ENCODE results near the gene NDUFA7.
"Not testable (repeated sequence)": the region's sequence is repeated elsewhere in the genome, so short reads cannot be mapped to it uniquely, and the experiment has no call there.

NDUFA7 gene

GRCh38 chr19:8318835-8319234 is 2.3 kb downstream of the NDUFA7 start:
- not testable (repeated sequence) for DNase-seq

DNA sequence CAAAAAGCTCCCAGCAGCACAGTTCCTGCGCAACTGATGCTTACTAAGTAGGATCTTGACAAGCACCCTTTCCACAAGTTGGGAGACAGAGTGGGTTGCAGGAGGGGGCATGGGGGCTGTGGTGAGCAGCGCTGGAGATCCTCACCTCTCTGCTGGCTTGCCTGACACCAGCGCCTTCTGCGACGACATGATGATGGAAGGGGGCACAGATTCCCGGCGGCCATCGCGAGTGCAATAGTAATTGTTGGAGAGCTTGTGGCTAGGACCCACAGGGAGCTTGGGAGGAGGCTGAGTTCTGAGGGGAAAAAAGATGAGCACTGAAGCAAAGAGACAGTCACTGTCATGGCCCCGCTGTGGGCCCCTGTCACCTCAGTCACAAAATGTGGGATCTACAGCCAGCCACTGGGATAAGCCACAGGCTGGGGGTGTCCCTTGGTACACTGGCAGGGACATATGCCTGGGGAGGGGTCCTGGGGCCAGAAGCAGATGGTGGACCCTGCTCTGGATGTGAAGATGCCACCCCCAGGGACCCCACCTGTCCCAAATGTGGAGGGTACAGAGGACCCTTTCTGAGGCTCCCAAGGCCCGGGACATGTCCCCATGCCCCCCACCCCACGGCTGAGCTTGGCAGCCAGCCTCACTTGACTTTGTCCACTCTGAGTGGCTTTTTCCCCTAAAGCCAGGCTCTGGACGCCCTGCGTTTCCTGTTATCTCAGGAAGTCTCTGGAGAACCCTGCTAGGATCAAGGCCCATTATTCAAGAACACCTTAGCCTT is 4.6 kb downstream of the NDUFA7 start:
- DNase-seq, result no peak

GRCh38 chr19:8314981-8315640 is 6.1 kb downstream of the NDUFA7 start:
- not testable (repeated sequence) for DNase-seq

DNA sequence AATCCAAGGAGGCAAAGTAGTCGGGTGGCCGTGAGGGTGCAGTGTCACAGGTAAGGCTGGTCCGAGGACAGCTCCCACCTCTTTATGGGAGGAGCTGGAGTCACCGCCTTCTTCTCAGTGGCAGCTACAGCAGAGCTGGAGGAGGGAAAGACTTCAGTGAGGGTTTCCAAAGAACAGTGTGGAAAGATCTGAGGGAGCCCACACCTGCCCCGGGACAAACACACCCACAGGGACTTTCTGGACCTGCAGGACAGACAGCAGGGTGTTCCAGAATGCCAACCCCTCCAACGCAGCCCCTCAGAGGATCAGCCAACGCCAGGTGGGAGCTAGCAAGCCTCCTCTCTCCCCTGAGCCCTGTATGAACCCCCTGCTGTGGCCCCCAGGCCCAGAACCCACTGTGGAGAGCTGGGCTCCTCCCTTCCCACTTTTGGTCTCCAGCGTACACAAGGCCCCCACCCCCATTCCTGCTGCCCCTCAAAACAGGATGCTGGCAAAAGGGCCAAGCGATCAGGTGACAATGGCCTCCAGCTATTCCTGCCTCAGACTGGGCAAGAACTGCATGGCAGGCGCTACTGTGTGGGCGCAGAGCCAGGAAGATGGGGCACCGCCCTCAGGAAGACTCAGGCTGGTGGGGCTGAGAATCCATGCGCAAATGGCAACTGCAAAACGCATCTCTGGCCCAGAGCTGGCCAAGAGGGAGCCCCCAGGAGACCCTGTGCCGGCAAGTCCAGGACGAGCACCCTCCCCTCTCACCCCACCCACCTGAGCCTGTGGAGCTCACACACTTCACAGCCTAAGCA is 9.5 kb downstream of the NDUFA7 start:
- no peak for DNase-seq

DNA sequence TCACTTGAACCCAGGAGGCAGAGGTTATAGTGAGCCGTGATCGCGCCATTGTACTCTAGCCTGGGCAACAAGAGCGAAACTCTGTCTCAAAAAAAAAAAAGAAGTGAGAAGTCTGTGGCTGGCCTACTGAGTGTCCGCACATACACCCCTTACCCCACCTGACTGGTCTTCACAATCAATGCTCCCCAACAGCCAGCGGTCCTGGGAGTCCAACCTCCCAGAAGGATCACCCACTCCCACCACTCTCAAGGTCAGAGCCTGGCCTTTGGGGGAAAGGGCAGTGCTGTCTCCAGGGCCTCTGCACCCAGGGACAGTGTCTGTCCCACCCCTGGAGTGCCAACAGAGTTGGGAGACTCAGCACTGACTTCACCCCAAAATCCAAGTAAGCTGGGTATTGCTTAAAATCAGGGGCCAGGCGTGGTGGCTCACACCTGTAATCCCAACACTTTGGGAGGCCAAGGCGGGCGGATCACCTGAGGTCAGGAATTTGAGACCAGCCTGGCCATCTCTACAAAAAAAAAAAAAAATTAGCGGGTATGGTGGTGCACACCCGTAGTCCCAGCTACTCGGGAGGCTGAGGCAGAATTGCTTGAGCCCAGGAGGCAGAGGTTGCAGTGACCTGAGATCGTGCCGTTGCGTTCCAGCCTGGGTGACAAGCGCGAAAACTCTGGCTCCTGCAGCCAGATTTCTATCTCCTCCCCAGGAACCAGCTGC is 10.7 kb downstream of the NDUFA7 start:
- DNase-seq, result no peak

DNA sequence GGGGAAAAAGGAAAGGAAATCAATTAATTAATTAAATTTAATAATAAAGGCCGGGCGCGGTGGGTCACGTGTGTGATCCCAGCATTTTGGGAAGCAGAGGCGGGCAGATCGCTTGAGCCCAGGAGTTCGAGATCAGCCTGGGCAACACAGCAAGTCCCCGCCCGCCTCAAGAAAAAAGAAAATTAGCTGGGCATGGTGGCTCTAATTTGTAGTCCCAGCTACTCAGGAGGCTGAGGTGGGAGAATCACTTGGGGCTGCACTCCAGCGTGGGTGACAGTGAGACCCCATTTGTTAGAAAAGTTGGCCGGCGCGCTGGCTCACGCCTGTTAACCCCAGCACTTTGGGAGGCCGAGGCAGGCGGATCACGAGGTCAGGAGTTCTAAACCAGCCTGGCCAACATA is 12.3 kb downstream of the NDUFA7 start:
- no peak for DNase-seq

GRCh38 chr19:8307965-8308866 is 13.0 kb downstream of the NDUFA7 start, which contains the start of gene CD320:
TSS of gene CD320 (minus strand) at chr19:8308358. CDS start at chr19:8308290, 68 bp downstream.
- peak; percentile 61 to 82 for DNase-seq

- DNase-seq, result no peak
Measured at GRCh38 chr19:8307400-8307964, 13.7 kb downstream of the NDUFA7 start.

DNA sequence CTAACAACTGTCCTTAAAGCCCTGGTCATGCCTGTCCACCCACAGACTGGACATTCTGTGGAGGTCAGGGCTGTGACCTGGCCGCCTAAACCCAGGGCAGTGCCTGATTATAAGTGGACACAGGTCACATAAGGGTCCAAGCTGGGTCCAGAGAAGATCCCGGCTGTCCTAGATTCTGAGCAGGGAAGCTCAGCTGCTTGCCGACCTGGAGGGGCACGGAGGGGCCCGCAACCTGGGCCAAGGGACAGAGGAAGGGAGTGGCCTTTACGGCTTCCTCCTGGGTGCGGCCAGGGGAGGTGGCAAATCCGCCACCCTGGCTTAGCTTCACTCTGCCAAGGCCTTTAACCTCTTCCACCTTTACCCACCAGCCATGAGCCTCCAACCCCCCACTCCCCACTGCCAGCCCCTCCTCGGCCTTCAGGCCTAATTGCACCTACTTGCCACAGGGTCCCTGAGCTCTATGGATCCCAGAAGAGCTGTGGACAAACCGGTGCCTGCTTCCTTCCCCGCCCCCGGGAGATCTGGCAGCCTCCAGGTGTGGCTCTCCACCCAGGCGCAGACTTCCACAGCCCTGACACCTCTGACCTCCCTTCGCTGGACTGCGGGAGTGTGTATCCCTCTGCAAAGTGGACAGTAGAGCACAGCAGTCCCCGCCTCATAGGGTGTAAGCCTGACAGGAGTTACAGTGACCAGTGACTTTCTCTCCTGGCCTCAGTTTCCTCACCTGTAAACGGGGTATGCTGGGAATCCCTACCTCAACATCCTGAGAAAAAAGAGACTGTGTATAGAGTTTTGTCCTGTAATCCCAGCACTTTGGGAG is 14.7 kb downstream of the NDUFA7 start:
- DNase-seq, result no peak

- DNase-seq, result no peak
Measured at GRCh38 chr19:8305798-8306197, 15.4 kb downstream of the NDUFA7 start.

DNA sequence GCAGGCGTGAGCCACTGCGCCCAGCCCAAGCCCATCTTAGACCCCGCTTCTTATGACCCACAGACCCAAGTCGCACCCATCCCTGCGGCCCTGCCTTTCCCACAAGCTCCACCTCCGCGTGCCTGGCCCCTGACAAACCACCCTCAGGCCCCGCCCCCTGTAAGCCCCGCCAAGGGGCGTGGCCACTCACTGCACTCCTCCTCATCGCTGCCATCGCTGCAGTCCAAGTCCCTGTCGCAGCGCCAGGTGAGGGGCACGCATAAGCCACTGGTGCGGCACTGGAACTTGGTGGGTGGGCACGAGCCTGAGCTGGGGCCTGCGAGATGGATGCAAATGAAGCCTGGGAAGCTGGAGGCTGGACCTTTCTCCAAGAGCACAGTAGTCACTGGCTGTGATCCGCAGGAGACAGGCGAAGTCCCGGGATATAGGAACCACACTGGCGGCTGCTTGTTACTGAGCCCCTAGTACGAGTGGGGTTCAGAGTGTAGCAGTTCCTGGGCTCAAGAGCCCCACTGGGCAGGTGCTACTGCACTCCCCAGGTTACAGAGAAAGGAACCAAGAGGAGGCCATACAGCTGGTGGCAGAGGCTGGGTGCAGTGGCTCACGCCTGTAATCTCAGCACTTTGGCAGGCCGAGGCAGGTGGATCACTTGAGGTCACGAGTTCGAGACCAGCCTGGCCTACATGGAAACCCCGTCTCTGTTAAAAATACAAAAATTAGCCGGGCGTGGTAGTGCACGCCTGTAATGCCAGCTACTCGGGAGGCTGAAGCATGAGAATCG is 16.1 kb downstream of the NDUFA7 start:
- DNase-seq, result peak in 1 of 2 experiments; percentile 11

- no peak for DNase-seq
Measured at GRCh38 chr19:8302734-8303133, 18.4 kb downstream of the NDUFA7 start.

DNA sequence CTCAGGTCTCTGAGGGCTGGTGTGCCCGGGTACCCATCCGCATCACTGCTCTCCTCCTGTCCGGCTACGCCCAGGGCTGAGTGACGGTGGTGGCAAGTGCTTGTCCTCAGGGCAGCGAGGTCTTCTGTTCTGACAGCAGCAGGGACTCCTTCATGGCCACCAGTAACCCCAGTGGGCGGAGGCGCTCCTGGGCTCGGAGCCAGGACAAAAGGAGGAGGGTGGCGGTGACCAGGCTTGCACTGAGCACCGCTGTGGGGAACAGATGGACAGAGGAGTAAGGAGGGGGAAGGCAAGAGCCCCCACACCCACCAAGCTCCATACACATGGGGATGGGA is 18.9 kb downstream of the NDUFA7 start:
- DNase-seq, result no peak

- not testable (repeated sequence) for DNase-seq
Measured at GRCh38 chr19:8291337-8291736, 29.8 kb downstream of the NDUFA7 start.

DNA sequence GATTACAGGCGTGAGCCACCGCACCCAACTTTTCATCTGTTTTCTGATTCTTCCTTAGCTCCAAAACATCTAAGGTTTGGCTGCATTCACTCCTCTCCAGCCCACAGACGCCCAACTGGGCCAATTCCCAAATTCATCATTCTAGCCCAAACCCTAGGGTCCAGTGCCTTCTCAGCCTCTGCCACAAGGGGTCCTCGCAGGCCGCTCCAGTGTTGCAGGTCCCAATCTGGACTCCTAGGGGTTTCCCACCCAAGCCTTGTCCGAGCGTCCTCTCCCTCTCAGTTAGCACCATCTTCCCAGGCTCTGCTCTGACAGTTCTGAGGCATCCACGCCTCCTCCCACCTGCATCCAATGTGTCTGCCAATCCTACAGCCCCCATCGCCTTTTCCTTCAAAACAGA is 44.7 kb downstream of the NDUFA7 start:
- DNase-seq, result not testable (repeated sequence)

DNA sequence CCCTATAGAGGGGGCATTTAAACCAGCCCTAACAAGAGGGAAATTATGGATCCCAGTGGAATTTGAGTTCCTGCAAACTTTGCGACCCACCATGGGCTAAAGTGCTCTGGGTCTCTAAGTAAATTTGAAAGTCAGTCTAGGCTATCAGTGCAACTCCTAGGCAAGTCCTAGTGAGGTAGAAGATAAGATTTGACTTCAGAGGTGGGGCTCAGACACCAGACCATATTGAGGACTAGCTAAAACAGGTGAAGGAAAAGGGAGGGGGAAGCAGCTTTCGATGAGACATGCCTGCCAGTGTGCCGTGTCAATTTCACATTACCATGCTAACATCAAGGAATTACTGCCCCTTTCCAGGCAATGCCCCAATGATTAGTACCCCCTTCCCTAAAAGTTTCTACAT is 51.5 kb downstream of the NDUFA7 start:
- no peak for DNase-seq

- DNase-seq, result no peak
Measured at GRCh38 chr19:8265872-8266271, 55.3 kb downstream of the NDUFA7 start.

GRCh38 chr19:8264248-8264647 is 56.9 kb downstream of the NDUFA7 start:
- DNase-seq, result not testable (repeated sequence)

DNA sequence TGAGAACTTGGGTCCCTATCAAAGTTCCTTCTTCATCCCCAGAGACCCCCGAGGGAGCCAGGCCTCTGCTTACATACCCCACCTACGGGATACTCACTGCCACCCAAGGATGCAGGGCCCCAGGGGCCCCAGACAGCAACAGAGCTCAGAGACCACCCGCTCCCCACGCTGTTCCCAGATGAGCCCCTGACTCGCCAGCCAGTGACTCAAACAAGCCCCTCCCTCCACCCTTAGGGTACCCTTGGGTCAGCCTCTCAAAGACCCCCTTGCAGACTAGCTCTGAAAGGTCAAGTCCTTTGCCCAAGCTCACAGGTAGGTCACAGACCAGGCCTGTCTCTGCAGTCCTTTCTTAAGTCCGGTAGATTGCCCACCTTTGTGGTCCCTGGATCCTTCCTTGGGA is 58.7 kb downstream of the NDUFA7 start:
- DNase-seq, result no peak

DNA sequence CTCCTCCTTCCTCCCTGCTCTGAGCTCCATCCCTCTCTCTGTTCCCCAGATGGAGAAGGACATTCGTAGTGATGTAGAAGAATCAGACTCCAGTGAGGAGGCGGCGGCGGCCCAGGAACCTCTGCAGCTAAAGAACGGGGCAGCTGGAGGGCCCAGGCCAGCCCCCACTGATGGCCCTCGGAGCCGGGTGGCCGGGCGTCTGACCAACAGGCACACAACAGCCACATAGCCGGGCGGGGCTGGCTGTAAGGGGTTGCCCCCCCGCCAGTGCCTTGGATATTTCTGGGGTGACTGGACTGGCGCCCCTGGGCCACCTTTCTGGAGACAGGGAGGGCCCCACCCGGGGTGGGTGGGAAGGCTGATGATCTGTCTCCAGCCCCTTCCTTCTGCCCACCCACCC is 59.3 kb downstream of the NDUFA7 start:
- DNase-seq, result no peak

All from NCI-H1930 (cell line).